ENCODE measurements around the gene RNF40.
"Not testable (repeated sequence)": the region's sequence is repeated elsewhere in the genome, so short reads cannot be mapped to it uniquely, and the experiment has no call there.

The RNF40 gene

DNA sequence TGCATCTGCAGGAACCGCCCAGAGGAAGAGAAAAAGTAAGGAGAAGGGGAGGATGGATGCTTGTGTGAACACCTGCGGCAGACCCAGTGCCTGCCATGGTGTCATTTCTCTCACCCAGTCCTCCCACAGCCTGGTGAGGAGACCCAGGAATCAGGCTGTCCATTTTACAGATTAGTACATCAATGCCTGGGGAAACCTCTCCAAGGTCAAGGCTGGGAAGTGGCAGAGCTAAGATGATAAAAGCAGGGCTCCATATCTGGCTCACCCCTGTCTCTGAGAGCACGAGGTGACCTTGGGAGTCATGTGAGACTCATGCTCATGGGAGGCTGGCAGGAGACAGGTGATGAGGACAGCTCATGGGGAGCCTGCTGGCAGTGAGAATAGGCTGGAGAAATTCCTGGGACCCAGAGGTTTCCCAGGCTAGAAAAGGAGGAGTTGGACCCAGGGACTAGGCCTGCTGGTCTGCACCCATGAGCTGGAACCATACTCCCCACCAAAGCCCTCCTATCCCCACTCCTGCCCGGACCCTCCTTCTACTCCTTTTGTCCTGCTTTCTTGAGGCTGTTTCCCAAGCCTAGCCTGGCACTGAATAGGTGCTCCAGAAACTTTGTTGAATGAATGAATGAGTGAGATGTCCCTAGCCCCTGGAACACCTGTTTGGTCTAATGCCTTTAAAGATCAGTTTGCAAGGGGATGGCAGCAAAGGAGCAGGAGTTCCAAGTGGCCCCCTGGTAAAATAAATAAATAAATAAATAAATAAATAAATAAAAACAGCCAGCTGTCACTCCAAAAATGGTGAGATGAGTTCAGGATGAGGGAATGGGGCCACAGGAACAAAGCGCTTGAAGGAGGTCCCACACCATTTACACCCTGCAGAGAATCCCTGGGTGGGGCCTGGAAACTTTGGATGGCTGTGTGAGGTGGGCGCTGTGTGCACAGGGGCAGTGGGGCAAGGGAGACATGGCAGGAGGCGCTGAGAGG lies 23.3 kb downstream of the RNF40 start:
- no peak for DNase-seq

DNA sequence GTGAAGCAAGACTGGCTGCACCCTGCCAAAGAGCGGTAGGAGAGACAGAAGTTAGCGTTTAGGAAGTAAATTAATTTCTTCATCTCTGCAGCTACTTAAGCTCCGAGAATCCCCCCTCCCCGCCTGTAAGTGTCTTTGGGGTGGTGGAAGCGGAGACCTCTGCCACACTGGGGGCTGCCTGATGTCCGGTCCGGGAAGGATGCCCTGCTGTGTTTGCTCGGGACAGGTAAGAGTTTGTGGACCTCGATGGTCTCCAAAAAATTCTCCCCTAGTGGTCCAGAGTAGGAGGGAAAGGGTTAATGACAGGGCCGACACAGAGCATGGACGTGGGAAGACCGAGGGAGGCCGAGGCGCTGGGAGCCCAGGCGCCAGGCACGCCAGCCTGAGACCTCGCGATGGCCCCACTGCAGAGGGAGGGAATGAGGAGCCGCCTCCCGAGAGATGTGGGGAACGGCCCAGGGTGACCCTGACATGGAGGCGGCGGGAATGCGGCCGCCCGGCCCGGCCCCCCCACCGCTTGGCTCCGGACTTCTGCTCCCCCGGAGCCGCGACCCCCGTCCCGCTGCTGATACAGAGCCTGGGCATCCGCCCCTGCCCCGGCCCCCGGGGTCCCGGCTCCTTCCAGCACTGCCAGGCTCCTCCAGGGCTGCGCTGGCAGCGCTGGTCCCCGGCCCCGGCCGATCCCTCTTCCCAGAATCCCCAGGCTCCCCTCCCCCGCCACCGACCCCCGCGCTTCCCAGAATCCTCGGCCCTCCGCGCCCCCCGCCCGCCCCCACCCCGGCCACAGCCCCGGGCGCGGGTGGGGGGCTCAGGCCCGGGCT lies 24.2 kb downstream of the RNF40 start:
- peak; percentile 50 for DNase-seq

DNA sequence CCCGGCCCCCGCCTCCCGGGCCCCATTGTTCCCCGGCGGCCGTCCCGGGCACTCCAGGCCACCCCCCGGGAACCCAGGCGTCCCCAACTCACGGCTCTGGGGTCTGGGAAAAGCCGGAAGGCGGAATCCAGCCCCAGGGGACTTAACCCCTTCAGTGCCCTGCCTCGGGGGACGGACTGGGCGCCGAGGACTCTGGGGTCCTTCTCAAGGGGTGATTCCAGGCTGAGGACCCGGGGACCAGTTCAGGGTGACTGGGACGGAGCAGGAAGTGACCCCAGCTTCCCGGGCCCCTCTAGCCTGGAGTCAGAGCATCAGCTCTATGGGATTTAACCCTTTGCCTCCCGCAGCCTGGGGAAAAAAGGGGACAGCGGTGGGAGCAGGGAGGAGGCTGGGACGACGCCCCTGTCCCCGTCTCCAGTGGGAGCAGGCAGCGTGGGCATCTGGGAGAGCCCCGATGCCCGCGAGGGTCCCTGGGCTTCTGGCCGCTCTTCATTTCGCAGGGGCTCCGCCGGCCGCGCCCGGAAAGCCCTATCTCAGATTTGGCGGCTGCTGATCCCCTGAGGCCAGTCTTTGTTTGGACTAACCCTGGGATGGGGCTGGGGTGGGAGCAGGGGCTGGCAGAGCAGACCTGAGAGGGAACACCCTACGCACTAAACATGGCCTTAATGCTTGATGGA lies 25.0 kb downstream of the RNF40 start, which contains the start of gene ZNF629:
Gene ZNF629, minus strand, starts transcription at position 270 of the 677 bp plus-strand sequence. CDS start 2,723 bp downstream, outside the sequence.
- peak; percentile 76 for DNase-seq

DNA sequence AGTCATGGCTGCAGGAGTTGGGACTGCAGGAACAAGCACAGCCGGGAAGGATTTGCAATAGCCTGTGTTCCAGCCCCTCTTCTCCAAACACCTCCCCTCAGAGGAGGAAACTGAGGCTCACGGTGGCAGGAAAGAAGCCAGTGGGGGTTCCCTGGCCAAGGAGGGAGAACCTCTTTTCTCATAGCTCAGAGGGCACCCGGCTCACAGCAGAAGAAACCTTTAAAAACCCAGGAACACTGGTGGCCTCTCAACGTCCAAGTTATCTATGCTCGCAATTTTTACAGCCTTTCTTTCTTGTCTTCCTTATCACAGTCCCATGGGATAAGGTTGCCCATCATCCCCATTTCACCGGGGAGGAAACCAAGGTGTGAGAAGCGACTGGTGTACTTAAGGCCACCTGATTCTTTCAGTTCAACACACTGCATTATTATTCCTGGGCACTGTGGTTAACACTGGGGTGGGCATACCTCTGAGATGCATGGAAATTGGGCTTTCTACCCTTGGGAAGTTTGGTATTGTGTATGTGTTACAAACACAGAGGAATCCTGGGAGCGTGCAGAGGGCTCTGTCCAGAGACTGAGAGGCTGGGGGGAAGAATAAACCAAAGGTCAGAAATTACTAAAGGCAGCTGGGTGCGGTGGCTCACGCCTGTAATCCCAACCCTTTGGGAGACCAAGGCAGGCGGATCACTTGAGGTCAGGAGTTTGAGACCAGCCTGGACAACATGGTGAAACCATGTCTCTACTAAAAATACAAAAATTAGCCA lies 25.7 kb downstream of the RNF40 start:
- DNase-seq = no peak

DNA sequence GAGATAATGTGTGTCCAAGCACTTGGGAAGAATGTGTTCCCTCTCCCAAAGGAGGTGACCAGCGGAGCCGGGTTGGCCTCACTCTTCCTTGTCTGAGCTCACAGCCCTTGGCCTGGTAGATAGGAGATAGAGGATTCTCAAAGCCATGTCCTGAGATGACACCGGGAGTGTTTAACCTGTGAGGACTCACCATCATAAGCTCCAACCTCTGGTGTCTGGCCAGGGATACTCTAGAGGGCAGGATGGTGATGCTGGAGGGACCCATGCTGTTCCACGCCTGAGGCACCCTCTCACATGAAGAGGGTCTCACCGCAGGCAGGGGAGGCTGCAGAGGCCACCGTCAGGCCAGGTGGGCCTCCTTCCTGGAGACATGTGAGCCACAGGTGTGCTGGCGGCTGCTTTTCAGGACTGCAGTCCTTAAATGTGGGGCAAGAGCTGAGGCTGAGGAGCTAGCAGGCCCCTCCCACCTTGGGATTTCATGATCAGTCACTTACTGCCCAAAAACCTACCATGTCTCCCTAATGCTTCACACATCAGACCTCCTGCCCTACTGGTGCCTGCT lies 31.5 kb downstream of the RNF40 start:
- no peak for DNase-seq

DNA sequence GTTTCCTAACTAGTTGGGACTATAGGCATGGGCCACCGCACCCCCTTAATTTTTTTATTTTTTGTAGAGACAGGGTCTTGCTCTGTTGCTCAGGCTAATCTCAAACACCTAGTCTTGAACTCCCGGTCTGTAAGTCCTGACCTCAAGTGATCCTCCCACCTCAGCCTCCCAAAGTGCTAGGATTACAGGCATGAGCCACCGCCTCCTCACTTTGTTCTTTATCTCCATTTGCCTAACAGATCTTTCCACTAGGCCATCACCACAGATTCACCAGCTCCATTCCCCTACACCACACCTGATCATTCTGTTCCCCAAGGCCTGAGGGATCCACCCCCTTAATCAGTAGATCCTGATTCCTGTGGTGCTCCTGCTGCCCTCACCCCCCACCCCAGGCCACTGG lies 32.5 kb downstream of the RNF40 start:
- DNase-seq = no peak

DNA sequence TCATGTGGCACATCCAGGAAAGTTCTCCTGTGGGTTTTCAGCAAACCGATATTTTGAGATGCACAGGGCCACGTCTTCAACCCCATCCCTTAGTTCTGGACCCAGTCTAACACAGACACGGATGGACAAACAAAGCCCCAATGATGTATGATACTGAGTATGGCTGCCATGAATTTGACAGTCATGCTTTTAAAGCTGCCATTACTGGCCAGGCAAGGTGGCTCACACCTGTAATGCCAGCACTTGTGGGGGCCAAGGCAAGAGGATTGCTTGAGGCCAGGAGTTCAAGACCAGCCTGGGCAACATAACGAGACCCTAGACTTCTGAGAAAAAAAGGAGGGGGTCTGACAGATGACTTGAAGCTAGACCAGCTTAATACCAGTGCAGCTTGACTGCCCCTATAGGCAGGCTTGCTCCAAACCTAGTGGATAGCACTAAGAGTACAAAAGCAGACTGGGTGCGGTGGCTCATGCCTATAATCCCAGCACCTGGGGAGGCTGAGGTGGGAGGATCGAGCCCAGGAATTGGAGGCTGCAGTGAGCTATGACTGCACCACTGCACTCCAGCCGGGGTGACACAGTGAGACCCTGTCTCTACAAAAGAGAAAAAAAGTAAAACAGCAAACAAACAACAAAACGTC lies 35.7 kb downstream of the RNF40 start:
- DNase-seq = no peak

DNA sequence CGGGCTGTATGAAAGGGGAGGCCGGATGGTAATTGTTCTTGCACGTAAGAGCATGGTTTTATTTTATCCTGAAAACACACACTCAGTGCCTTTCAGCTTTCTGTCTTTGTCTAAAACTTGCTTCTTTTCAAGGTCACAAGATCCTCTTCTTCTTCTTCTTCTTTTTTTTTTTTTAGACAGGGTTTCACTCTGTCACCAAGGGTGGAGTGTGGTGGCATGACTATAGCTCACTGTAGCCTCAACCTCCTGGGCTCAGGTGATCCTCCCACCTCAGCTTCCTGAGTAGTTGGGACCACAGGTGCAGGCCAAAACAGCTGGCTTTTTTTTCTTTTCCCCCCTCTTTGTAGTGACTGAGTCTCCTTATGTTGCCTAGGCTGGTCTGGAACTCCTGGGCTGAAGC lies 40.8 kb downstream of the RNF40 start:
- DNase-seq = no peak

DNA sequence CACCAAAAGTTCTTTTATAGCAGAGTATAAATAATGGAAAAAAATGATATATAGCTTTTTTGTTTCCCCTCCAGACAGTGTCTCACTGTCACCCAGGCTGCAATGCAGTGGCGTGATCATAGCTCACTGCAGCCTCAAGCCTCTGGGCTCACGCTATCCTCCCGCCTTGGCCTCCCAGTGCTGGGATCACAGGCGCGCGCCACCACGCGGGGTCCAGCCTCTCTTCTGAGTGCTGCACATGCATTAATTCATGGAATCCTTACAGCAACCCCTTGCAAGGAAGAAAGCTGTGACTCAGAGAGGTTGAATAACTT lies 42.9 kb downstream of the RNF40 start:
- no peak for DNase-seq

DNA sequence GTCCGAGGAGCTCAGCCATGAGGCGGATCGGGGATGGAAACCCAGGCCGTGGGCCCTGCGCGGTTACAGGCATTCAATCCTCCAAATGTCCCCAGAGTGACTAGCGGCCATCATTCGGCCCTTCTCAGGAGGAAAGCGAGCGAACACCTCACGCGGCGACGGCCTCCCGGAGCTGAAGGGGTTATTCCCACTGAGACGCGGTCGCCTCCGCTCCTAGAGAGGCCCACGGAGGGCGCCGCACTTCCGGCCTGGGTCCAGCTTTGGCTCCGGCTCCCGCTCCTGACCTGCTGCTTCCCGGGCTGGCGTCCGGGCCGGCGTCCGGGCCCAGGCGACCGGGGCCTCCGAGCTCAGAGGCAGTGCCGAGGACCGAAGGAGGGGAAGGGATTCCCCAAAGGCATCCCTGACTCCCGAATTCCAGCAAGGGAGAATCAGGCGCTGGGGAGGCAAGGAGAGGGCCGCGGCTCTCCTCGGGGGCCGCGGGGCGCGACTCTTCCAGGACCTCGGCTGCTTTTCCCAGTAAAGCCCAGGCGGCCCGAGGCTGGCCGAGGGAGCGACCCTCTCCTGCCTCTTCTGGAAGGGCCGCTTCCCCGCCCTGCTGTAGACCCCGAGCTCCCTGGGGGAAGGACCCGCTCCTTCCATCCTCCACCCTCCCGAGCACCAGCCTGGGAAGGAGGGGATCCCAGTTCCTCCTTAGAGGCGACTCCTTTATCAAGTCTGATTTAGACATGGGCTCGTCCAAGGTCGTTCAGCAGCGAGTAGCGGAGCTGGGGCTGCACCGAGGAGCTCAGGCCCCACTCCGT lies 43.4 kb downstream of the RNF40 start:
- DNase-seq = peak; percentile 73

DNA sequence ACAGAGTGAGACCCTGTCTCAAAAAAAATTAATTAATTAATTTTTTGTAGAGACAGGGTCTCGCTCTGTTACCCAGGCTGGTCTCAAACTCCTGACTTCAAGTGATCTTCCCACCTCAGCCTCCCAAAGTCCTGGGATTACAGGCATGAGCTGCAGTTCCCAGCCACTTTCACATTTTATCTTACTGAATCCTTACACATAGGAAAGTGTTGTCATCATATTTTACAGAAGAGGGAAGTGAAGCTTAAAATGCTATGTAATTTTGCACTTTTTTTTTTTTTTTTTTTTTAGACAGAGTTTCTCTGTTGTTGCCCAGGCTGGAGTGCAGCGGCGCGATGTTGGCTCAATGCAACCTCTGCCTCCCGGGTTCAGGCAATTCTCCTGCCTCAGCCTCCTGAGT lies 46.0 kb downstream of the RNF40 start:
- no peak for DNase-seq

DNA sequence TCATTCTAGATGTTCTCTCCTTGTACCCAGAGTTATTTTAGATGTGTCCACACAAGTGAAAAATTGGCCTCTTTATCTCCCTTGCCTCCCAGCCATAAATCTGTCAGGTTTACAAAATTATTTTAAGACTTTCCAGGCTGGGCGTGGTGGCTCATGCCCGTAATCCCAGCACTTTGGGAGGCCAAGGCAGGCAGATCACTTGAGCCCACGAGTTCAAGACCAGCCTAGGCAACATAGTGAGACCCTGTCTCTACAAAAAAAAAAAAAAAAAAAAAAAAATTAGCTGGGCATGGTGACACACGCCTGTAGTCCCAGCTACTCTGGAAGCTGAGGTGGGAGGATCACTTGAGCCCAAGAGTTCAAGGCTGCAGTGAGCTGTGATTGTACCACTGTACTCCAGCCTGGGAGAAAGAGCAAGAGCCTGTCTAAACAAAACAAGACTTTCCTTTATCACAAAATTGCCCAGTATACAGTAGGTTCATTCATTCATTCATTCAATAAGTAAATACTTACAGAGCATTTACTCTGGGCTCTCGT lies 46.8 kb downstream of the RNF40 start:
- not testable (repeated sequence) for DNase-seq

DNA sequence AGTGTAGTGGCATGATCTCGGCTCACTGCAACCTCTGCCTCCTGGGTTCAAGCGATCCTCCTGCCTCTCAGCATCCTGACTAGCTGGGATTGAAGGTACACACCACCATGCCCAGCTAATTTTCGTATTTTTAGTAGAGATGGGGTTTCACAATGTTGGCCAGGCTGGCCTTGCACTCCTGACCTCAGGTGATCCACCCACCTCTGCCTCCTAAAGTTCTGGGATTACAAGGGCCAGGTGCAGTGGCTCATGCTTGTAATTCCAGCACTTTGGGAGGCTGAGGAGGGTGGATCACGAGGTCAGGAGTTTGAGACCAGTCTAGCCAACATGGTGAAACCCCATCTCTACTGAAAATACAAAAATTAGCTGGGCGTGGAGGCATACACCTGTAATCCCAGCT lies 47.6 kb downstream of the RNF40 start:
- DNase-seq = not testable (repeated sequence)

DNA sequence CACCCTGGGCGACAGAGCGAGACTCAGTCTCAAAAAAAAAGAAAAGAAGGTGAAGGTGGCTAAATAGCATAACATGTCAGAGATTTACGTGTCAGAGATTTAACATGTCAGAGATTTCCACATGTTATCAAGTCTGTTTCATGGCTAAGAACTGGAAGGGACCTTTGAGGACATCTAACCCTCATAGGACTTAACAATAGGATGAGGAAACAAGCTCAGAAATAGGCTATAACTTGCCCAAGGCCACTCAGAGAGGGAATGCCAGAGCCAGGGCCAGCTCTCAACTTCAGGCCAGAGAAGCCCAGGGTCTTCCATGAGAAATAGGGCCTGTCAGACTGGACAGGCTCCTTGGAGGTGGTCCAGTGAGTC lies 51.7 kb downstream of the RNF40 start:
- DNase-seq = peak; percentile 42

DNA sequence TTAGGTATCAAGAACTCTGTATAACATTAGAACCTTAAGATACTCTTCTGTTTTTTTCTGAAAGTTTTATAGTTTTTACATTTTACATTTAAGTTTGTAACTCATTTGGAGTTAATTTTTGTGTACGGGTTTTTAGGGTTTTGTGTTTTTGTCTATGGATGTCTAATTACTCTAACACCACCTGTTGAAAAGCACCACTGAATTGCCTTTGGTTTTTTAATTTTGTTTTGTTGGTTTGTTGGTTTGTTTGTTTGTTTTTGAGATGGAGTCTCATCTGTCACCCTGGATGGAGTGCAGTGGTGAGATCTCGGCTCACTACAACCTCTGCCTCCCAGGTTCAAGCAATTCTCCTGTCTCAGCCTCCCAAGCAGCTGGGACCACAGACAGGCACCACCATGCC lies 54.6 kb downstream of the RNF40 start:
- no peak for DNase-seq

DNA sequence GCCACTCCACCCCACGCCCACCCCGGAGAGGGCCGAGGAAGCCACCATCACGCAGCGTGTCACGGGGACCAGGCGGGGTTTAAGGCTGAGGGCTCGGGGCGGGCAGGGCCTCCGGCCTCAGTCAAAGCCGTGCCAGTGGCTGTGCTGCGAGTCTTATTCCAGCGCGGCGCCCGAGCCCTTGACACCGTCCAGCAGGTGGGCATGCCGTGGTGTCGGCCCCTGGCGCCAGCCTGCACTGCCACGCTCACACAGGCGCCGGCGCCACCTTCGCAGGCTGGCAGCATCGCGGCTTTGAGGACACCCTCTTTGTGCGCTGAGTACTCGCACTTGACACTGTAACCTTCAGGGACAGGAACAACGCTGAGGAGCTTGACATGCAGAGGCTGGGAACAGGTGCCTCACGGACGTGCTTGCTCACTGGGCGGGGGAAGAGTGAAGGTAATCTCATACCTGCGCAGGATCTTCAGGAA lies 58.9 kb downstream of the RNF40 start:
- no peak for DNase-seq

DNA sequence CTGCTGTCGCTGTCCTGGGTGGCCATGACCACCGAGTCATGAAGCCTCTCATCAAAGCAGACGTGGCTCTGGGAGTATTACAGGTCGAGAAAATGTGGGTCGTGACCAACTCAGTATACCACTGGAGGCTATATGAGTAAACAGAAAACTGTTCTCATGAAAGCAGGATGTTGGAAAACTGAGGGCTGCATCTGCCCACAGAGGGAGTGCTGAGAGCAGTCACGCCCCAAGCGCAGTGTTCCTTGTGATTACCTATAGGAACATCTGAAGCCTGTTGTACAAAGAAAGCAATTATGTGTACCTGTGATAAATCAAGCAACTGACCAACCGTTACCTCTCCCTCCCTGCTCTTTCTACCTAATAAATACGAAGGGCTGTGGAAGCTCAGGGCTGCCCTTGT lies 59.3 kb downstream of the RNF40 start:
- DNase-seq = not testable (repeated sequence)

DNA sequence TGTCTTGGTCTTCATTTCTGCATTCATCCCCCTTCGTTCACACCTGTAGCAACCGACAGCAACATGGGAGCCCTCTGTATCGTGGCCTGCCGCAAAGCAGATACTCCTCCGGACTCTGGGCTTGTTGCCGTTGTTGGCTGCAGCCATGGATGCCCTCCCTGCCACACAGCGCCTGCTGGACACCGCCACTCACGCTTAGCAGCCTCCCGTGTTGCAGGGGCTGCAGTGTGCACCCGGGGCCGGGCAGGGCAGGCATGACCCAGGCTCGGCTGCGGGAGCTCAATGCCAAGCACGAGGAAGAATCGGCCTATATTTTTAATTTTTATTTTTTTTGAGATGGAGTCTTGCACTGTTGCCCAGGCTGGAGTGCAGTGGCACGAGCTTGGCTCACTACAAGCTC lies 59.8 kb downstream of the RNF40 start:
- DNase-seq = no peak
